NK-92 (cell line): ENCODE results near the gene GPHN.
"Not testable (repeated sequence)": the region's sequence is repeated elsewhere in the genome, so short reads cannot be mapped to it uniquely, and the experiment has no call there.

Experiments
- DNase-seq: peaks from one replicate; lab custom pipeline; 2025; ENCODE audit not compliant: unreplicated experiment; lab: John Stamatoyannopoulos, UW

Gene GPHN

DNA sequence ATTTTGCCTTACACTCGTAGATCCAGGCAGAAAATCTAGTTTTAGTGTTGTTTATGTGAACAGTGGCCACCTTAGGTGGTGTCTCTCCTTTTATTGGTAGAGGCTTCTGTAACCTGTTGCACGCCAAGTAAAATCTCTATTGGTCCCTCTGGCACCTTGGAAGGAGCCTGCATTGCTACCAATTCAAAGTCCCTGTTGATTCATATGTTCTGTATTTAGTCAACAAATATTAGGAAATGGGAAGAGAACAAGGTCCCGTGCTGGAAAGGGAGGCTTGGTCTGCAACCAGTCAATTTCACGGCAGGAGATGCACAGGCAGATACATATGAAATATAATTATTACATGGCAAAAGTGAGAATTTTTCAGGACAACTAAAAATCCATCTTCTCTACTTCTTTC lies 6.4 kb upstream of the GPHN start:
- DNase-seq = no peak

DNA sequence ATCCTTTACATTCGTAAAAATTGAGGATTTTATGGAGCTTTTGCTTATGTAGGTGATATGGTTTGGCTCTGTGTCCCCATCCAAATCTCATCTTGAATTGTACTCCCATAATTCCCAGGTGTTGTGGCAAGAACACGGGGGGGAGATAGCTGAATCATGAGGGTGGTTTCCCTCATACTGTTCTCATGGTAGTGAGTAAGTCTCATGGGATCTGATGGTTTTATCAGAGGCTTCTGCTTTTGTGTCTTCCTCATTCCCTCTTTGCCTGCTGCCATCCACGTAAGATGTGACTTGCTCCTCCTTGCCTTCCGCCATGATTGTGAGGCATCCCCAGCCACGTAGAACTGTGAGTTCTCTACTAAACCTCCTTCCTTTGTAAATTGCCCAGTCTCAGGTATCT lies 5.1 kb upstream of the GPHN start:
- DNase-seq = not testable (repeated sequence)

DNA sequence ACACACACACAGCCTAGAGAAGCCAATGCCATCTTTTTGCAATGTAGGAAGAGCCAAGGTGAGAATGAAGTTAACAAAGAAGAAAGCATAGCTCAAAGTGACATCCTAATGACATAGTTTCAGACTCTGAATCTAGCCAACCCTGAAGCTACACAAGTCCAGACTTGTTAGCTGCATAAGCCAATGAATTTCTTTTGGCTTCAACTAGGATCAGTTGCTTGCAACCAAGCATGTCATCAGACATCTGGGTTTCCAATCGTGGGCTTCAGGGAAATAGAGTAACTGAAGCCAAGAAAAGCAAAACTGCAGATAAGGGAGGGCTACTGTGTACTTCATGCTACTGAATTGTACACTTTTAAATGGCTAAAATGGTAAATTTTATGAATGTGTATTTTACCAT lies 4.4 kb upstream of the GPHN start:
- DNase-seq = no peak

DNA sequence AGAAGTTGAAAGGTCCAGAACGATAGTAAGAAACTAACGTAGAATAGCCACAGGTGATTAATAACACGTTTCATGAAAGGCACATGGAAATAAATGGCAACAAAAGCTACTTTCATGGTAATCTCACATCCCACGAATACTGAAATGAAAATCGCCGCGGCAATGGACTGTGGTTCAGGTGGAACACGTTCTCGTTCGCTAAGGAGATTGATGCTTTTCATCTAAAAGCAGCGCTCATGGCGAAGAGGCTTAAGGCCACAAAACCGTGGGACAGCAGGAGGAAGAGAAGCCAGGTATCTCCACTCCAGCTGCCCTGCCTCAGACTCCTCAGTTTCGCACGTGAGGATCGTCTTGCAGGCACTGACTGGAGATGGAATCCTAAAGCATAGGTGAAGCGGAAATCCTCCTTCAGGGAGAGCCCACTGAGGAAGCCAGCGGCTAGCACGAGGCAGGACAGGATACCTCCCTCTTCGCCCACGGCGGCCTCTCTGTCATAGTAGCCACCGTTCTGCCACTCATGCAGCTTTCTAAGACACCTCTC lies 696 bp upstream of the GPHN start:
- DNase-seq = no peak

DNA sequence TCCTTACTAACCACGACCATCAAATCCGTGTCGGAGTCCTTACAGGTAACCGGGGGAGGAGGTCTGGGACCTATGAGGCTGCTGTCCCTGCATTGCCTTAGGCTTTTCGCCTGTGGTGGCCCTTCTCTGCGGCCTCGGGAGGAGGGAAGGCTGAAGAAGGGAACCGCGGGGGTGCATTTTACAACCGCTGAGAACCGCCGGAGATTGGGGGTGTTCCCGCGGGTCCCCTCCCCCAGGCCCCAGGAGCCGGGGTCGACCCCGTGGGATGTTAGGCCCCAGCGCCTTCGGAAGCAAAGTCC lies 549 bp downstream of the GPHN start:
- no peak for DNase-seq

DNA sequence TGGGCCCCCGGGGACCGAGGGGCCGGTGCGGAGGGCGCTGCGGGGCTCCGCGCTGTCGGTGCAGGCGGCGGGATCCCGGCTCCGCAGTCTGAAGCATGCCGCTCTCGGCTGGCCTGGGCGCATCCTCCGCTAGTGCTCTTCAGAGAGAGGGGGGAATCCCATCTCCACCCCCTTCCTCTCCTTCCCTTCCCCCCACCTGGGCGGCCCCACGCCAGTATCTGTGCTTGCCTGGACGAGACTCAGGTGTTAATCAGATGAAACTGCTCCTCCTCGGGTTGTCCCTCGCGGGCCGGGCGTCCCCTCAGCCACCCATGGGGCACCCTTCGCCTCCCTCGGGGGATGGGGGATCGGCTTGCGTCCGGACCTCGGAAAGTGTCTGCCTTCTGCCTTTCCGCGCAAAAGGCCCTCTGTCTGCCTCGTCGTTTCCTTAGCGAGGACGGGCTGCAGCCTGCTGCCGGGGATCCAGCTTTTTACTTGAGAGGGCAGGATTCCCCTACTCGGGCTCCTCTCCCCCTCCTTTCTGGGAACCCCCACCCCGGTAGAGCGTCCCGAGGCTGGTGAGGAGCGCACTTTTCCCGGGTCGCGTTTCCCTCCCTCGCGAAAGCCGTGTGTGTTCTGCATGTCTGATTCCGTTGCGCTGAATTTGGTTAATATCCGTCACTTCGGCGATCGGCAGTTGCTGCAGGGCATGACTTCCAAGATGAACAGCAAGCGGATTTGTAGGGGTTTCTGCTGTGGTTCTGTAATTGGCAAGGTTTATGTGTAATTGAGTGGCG lies 1.1 kb downstream of the GPHN start:
- DNase-seq = no peak

DNA sequence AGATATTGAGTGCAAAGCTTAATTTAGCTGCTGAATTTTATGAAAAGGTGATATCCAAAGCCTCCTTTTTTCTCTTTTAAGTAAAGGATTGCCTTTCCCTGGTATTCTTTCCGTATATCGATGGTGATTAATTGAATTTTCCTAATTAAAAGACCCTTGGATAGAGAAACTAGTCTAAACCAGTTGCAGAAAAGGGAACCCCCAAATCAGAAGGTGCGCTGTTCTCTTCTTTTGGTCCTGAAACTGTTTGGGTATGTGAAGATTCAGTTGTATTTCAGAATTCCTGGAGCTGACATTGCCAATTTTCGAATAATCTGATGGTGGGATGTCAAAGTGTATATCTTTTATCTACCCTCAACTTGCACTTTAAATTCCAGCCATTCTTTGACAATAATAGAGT lies 1.9 kb downstream of the GPHN start:
- DNase-seq = no peak

DNA sequence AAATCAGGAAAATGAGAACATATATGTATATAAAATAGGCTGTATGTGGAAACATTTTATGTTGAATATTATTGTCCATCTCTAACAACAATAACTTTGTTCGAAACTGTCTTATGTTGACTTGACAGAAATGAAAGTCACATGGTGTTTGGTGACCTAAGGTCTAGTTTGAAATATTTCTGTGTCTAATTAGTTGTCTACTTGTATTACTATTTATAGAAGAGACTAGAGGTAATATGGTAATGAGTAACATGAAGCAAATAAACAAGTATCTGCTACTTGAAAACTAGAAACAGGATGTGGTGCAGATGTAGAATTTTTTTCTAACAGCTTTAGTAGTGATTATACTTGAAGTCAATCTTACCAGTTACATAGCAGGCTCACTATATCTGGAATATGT lies 3.9 kb downstream of the GPHN start:
- DNase-seq = no peak

DNA sequence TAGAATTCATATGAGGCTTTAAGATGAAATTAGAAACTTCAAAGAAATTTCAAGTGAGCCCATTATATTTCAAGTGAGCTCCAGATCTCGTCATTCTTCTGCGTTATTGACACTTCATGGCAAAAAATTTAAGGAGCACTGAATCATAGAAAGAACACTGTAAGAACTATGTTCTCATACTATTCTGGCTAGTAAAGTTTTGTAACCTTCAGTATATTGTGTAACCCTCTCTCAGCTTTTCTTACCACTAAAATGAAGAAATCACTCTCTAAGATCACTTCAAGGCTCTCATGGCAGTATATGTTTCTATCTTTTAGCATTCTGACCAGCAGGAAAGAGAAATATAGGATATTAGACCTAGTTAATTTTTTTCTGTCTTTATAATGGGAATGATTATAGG lies 6.3 kb downstream of the GPHN start:
- no peak for DNase-seq

DNA sequence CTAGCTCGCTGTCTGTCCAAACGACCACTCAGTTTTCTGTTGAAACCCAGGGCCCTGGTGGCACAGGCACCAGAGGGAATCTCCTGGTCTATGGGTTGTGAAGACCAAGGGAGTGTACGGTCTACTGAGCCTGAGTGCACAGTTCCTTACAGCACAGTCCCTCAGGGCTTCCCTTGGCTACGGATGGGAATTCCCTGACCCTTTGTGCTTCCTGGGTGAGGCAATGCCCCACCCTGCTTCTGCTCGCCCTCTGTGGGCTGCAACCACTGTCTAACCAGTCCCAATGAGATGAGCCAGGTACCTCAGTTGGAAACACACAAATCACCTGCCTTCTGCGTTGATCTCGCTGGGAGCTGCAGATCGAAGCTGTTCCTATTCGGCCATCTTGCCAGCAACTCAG lies 22.6 kb downstream of the GPHN start:
- DNase-seq = no peak

DNA sequence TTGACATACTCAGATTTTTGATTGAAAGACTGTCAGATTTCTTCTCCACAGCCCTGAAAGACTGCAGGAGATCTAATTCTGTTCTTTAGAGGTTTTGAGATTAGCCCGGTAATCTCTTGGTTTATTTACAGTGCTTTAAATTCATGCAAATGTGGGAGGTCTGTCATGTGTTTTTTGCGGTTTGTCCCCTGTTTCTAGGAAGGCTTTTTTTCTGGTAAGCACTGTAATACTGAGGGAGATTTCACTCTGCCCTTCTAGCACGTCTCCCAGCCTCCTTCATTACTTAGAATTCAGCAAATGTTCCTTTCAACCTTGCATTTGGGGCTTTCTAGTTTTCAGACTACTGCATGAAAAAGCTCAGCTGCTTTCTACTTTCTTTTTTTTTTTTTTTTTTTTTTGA lies 31.1 kb downstream of the GPHN start:
- no peak for DNase-seq

DNA sequence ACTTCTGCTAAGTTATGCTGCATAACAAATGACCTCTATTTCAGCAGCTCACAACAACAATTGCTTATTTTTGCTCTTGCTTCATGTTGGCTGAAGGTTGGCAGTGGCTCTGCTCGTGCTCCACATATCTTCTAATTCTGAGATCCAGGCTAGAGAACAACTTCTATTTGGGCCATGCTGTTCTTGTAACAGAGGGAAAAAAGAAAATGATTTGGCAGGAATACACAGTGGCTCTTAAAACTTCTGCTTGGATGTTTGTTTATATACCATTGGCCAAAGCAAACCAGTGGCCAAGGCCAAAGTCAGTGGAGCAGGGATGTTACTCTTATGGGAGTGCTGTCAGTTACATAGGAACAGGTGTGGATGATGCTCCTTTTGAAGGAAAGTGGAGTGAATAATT lies 32.1 kb downstream of the GPHN start:
- DNase-seq = no peak

DNA sequence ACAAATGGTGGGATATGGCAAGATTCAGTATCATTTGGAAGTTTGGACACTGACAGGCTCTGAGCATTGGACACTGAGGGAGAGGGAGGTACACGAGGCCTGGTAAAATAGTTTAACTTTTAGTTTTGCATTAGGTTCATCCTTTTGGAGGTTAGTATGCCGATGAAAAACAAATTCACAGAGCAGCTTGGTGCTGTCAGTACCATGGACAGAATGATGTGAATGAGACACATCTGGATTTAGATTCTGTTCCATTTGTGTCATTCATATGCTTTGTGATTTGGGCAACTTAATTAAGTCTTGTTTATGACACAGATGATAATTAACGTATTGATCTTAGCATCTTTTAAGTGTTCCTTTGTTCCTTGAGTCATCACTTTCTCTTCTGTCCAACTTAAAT lies 33.7 kb downstream of the GPHN start:
- DNase-seq = no peak

DNA sequence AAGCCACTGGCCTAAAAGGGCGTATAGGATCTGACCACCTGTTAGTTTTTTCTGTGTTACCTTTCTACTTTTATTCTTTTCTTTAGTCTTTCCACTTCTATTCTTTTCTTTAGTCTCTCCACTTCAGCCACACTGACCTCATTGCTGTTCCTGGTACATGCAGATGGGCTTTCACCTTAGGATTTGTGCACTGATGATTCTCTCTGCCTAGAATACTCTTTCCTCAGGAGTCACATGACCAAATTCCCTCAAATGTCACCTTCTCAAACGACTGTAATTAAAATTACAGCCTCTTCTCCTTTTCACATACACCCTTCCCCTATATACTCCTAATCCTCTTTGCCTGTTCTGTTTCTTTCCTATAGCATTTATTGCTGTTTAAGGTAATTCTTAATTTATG lies 36.0 kb downstream of the GPHN start:
- DNase-seq = no peak

DNA sequence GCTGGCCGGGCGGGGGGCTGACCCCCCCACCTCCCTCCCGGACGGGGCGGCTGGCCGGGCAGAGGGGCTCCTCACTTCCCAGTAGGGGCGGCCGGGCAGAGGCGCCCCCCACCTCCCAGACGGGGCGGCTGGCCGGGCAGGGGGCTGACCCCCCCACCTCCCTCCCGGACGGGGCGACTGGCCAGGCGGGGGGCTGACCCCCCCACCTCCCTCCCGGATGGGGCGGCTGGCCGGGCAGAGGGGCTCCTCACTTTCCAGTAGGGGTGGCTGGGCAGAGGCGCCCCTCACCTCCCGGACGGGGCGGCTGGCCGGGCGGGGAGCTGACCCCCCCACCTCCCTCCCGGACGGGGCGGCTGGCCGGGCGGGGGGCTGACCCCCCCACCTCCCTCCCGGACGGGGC lies 37.2 kb downstream of the GPHN start:
- not testable (repeated sequence) for DNase-seq

DNA sequence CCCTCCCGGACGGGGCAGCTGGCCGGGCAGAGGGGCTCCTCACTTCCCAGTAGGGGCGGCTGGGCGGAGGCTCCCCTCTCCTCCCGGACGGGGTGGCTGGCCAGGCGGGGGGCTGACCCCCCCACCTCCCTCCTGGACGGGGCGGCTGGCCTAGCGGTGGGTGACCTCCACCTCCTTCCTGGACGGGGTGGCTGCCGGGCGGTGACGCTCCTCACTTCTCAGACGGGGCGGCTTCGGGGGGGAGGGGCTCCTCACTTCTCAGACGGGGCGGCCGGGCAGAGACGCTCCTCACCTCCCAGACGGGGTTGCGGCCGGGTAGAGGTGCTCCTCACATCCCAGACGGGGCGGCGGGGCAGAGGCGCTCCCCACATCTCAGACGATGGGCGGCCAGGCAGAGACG lies 37.8 kb downstream of the GPHN start:
- not testable (repeated sequence) for DNase-seq

DNA sequence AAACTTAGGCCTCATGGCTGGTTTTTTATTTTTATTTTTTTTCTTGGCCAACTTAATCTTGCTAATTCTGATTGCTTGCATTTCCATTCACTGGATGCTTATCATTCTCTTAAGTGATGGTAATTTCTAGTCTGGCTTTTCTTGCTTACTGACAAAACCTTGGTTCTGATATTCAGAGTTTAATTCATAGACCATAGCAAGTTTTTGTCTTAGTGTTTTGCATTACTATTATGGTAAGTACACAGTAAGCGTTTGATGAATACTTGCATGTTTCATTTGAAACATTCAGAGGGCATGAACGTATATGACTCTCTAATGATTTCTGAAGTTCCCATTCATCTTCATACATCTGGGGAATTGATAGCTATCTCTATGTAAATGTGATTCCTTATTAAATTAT lies 55.8 kb downstream of the GPHN start:
- DNase-seq = no peak

DNA sequence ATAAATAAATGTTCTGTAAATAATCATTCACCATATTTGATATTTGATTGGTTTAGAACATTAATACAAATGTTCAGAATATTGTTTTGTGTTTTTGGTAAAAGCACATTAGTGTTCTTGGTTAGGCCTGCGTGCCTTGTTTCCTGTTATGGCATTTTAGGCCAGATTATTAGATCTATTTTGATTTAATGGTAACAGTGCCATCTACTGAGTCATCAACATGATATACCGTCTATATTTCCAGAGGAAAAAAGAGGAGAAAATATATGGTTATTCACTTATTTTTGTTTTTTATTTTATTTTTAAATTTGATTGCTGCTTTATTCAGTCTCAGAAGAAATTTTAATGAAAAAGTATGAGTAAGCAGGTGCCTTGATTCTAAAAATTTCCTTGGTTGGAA lies 60.3 kb downstream of the GPHN start:
- no peak for DNase-seq

DNA sequence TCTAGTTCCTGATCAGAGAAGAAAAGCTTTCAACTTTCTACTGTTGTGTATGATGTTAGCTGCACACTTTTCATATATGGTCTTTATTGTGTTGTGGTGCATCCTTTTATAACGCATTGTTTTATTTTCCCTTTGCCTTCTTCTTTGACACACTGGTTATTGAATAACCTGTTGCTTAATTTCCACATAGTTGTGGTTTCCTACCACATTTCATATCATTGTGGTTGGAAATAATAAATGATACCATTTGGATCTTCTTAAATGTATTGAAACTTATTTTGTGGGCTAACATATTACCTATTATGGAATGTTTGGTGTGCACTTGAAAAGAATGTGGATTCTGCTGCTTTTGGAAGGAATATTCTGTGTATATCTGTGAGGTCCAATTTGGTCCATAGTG lies 64.9 kb downstream of the GPHN start:
- no peak for DNase-seq

DNA sequence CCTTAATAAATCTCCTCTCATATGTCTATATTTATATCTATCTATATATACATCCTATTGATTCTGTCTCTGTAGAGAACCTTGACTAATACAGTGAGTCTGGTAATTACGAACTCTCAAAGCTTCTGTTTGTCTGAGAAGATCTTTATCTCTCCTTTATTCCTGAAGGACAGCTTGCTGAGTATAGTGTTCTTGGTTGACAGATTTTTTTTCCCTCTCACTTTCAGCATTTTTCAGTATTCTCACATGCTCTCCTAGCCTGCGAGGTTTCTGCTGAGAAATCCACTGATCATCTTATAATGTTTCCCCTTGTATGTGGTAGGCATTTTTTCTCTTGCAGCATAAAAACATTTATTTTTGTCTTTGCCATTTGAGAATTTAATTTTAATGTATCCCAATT lies 67.1 kb downstream of the GPHN start:
- no peak for DNase-seq

DNA sequence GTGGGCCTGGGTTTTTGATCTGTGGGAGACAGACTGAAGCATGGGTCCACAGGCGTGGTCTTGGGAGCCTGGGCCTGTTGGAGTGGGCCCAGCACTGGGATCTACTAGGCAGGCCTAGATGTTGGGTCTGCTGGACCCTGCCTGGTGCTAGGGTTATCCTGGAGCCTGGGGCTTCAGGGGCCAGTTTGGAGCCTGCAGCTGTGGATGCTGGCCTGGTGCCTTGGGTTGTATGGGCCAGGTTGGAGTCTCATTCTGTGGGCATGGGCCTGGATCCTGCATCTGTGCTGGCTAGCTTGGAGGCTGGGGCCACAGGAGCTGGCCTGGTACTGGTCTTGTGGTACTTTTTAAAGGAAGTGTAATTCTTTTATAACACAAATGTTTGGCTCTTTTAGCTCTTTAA lies 68.0 kb downstream of the GPHN start:
- no peak for DNase-seq

DNA sequence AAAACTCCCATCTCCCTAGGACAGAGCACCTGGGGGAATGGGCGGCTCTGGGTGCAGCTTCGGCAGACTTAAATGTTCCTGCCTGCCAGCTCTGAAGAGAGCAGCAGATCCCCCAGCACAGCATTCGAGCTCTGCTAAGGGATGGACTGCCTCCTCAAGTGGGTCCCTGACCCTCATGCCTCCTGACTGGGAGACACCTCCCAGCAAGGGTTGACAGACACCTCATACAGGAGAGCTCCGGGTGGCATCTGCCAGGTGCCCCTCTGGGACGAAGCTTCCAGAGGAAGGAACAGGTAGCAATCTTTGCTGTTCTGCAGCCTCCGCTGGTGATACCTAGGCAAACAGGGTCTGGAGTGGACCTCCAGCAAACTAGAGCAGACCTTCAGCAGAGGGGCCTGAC lies 79.8 kb downstream of the GPHN start:
- not testable (repeated sequence) for DNase-seq

DNA sequence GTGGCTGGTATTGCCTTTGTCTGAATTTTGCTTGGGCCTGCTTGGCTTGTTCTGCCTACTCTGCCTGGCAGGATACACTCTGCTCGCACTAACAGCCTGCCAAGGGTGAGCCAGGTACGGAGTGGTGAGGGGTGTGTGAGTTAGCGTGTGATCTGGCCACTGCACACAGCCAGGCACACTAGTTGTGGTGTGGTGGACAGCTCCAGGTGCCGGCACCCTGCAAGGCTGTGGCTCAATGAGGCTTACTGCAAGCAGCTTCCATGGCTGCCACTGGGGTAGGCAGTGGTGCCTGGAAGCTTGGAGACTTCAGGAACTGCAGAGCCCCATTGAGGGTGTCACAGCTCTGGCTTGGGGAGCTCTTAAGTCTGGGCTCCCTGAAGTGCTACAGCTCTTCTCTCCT lies 87.4 kb downstream of the GPHN start:
- DNase-seq = no peak
